K562 (cell line): ENCODE data around the gene STAP1. TPM values are rescaled to one million over a fixed set of nuclear protein-coding genes. Genes with fewer than 3 reads are reported as not detected.

ENCODE experiments used
- ATAC-seq: fragments of 200-7000 bp; cut with Tn5 transposase; 3 replicates; pipeline ENCODE4 v1.9.1; 2020; ENCODE audit warnings: moderate library complexity
- BruUV-seq: library from RNA; stranded (reverse); fragments of 400-500 nt; replicated peaks from 2 replicates; lab custom pipeline; 2021; lab: Mats Ljungman, UMichigan
- CTCF ChIA-PET: fragments of 300-600 bp; formaldehyde crosslinking; extraction: SDS; loops from one replicate; lab custom pipeline; 2021; ENCODE audit warnings: low intra/inter-chr PET ratio; lab: Yijun Ruan, JAX
- POLR2A ChIA-PET: fragments of 300-600, 350-650 bp; sonication (Branson Sonifier 250); formaldehyde crosslinking; extraction: SDS; loops from one replicate; lab custom pipeline; 2021; ENCODE audit warnings: antibody characterized with exemption, inconsistent platforms; lab: Yijun Ruan, JAX
- DNase-seq, 4 experiments: peaks; one replicate each; pipeline versions ENCODE4 v3.0.0 to v3.0.0-alpha.2; 2011 to 2018; ENCODE audit warnings: low spot score in 3 of 4, mixed read lengths in 3 of 4; ENCODE audit errors: extremely low read depth in 1 of 4
- FAIRE-seq: peaks from 2 replicates; lab custom pipeline; 2011; peaks lifted over from hg19 to GRCh38; lab: Jason Lieb, UNC
- H2AFZ ChIP-seq: 2 replicates; pipeline ENCODE4 v1.6.0; 2011; ENCODE audit warnings: low read depth, low read length, control low read depth, inconsistent platforms
- H3K27ac ChIP-seq: fragments of 200-600 bp; 3 replicates; pipeline ENCODE4 v1.8.0; 2011; ENCODE audit warnings: low read depth, mild to moderate bottlenecking, control low read depth, inconsistent platforms, low read length, moderate library complexity, mixed read lengths; ENCODE audit errors: extremely low read depth
- H3K27me3 ChIP-seq, 2 experiments: fragments of 300-600 bp in 1 of 2; 2 replicates in 1 of 2; 3 replicates in 1 of 2; pipeline versions ENCODE4 v1.6.0 to v1.8.0; 2011; ENCODE audit warnings: inconsistent platforms in 2 of 2, low read length in 2 of 2, mild to moderate bottlenecking in 1 of 2, mixed read lengths in 1 of 2, moderate library complexity in 1 of 2; ENCODE audit not compliant: control insufficient read depth in 2 of 2, insufficient read depth in 2 of 2
- H3K36me3 ChIP-seq: fragments of 300-600 bp; 3 replicates; pipeline ENCODE4 v1.8.0; 2011; ENCODE audit warnings: mild to moderate bottlenecking, low read length, inconsistent platforms; ENCODE audit not compliant: control insufficient read depth, insufficient read depth
- H3K4me1 ChIP-seq, 2 experiments: fragments of 200-600 bp in 1 of 2; replicated peaks in 1 of 2; 2 replicates in 1 of 2; 3 replicates in 1 of 2; pipeline versions ENCODE4 v1.5.1 to v1.8.0; 2011; ENCODE audit warnings: inconsistent platforms in 2 of 2, low read length in 2 of 2, mild to moderate bottlenecking in 1 of 2, mixed read lengths in 1 of 2, moderate library complexity in 1 of 2; ENCODE audit not compliant: control insufficient read depth in 2 of 2, insufficient read depth in 2 of 2
- H3K4me2 ChIP-seq: 2 replicates; pipeline ENCODE4 v1.6.1; 2011; ENCODE audit warnings: low read length, control low read depth, inconsistent platforms, mixed read lengths; ENCODE audit not compliant: insufficient read depth
- H3K4me3 ChIP-seq: fragments of 200-600 bp; sonication (generic), shearing (Covaris generic); 2 replicates; pipeline ENCODE4 v1.5.1; 2016; ENCODE audit warnings: control low read depth, inconsistent platforms
- H3K79me2 ChIP-seq: fragments of 200-600 bp; 3 replicates; pipeline ENCODE4 v1.8.0; 2011; ENCODE audit warnings: low read length, inconsistent platforms; ENCODE audit not compliant: control insufficient read depth, insufficient read depth
- H3K9ac ChIP-seq, 2 experiments: 2 replicates each; pipeline versions ENCODE4 v1.6.0 to v1.6.1; 2011; ENCODE audit warnings: low read depth in 2 of 2, low read length in 2 of 2, control low read depth in 1 of 2, inconsistent platforms in 1 of 2, mild to moderate bottlenecking in 1 of 2, mixed read lengths in 1 of 2; ENCODE audit not compliant: insufficient read depth in 1 of 2
- H3K9me1 ChIP-seq: one replicate; pipeline ENCODE4 v1.6.0; 2011; ENCODE audit warnings: inconsistent platforms, mild to moderate bottlenecking, low read length, moderate library complexity; ENCODE audit not compliant: control insufficient read depth, insufficient read depth
- H3K9me3 ChIP-seq: replicated peaks from 2 replicates; pipeline ENCODE4 v1.5.1; 2011; ENCODE audit warnings: low read depth, low read length, inconsistent platforms; ENCODE audit not compliant: control insufficient read depth, insufficient read depth
- H4K20me1 ChIP-seq: replicated peaks from 2 replicates; pipeline ENCODE4 v1.6.1; 2011; ENCODE audit warnings: low read length, inconsistent platforms, mixed read lengths; ENCODE audit not compliant: control insufficient read depth, insufficient read depth
- GABPB2 ChIP-seq: fragments of 250-450 bp; sonication (Bioruptor Pico); conservative IDR thresholded peaks from 2 replicates; pipeline ENCODE4 v1.5.1; 2021; ENCODE audit warnings: mild to moderate bottlenecking
- HLTF ChIP-seq: fragments of 450-650 bp; IDR thresholded peaks from 2 replicates; pipeline ENCODE4 v1.6.1; 2016
- WGBS: fragments of 100-300 bp; shearing (Covaris generic); methylation state at CpG from one replicate; pipeline ENCODE4 v1.1.6; 2016; ENCODE audit warnings: low coverage, mixed read lengths; ENCODE audit not compliant: insufficient coverage; ENCODE audit errors: missing lambda C conversion rate; 5-methylcytosine and 5-hydroxymethylcytosine counted together
- in situ Hi-C: fragments of 300-500 bp; cut with MboI; formaldehyde crosslinking; loops from 4 replicates; pipeline ENCODE4 v1.15.0; 2018; ENCODE audit warnings: inconsistent platforms, mixed read lengths
- intact Hi-C: fragments of 100-400 bp; cut with micrococcal nuclease; formaldehyde crosslinking; loops from 2 replicates; pipeline ENCODE4 v1.14.2; 2022
- polyA plus RNA-seq, 8 experiments: library from polyadenylated mRNA; depleted of rRNA in 4 of 8; stranded (reverse) in 5 of 8; unstranded in 3 of 8; fragments of >200 nt; fragmentation: Nextera tagmentation in 2 of 8; fragmentation: Illumina TruSeq in 1 of 8; extraction: Ambion mirVana in 2 of 8; extraction: Trizol in 1 of 8; gene quantifications; 2 replicates each; pipeline versions ENCODE4 v1.2.1 to v1.2.3, GENCODE V29; 2011 to 2014; ENCODE audit warnings: inconsistent platforms in 1 of 8, missing spikeins in 1 of 8
- total RNA-seq, 7 experiments: library from RNA; depleted of rRNA in 6 of 7; stranded (reverse); fragments of >200 nt in 6 of 7; fragmentation: Illumina TruSeq in 2 of 7; extraction: Trizol in 2 of 7; gene quantifications; 2 replicates each; pipeline versions ENCODE4 v1.2.1 to v1.2.3, GENCODE V29; 2011 to 2021; ENCODE audit warnings: low replicate concordance in 1 of 7
- TF ChIP-seq, protein P1 (sequence below): IDR thresholded peaks from 2 replicates; pipeline ENCODE4 v1.6.1; 2016; ENCODE audit warnings: missing genetic modification characterization, missing compliant biosample characterization
- TF ChIP-seq, protein P2 (sequence below): fragments of 450-650 bp; IDR thresholded peaks from 2 replicates; pipeline ENCODE4 v1.6.1; 2017; ENCODE audit warnings: antibody characterized with exemption

The STAP1 gene
- total and polyA plus RNA-seq, 9 of the 15 experiments (the other 6 are each of a cell fraction or from before 2014, with no cell fraction given) = 0.50 to 5.6 (median 1.4) TPM

DNA sequence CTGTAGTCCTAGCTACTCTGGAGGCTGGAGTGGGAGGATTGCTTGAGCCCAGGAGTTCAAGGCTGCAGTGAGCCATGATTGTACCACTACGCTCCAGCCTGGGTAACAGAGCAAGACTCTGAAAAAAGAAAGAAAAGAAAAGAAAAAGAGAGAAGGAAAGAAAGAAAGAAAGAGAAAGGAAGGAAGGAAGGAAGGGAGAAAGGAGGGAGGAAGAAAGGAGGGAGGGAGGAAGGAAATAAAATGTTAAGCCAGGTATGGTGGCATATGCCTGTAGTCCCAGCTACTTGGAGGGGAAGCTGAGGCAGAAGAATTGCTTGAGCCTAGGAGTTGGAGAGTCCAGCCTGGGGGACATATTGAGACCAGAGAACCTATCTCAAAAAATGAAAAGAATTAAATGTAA lies 12.0 kb downstream of the STAP1 start:
- H3K27me3 ChIP-seq = no peaks in the 10 kb centered on the region
- H3K4me1 ChIP-seq = peaks cover 0 to 38% of the 10 kb centered on the region in 2 experiments; a peak in 3 of 5 replicates
- FAIRE-seq (no peak), ATAC-seq (no peak), DNase-seq (no peak)
- BruUV-seq = no TSS peak
- ChIA-PET CTCF (no interaction called here), POLR2A (interaction anchor here (0.7 kb wide), 1 partner anchor 25 kb away, joined by 4 read pairs; the partner anchor contains the start of gene CENPC)
- H3K9me1 ChIP-seq = no peaks in the 10 kb centered on the region
- no peak overlapping the region for H3K4me3 ChIP-seq
- intact Hi-C loops (no loop called here), in situ Hi-C loops (no loop called here)
- H2AFZ ChIP-seq = peak overlapping the region; percentile 47
- H3K36me3 ChIP-seq = no peaks in the 10 kb centered on the region
- no peaks in the 10 kb centered on the region for H4K20me1 ChIP-seq
- H3K9me3 ChIP-seq = no peaks in the 10 kb centered on the region
- TF ChIP-seq, protein P1, sequence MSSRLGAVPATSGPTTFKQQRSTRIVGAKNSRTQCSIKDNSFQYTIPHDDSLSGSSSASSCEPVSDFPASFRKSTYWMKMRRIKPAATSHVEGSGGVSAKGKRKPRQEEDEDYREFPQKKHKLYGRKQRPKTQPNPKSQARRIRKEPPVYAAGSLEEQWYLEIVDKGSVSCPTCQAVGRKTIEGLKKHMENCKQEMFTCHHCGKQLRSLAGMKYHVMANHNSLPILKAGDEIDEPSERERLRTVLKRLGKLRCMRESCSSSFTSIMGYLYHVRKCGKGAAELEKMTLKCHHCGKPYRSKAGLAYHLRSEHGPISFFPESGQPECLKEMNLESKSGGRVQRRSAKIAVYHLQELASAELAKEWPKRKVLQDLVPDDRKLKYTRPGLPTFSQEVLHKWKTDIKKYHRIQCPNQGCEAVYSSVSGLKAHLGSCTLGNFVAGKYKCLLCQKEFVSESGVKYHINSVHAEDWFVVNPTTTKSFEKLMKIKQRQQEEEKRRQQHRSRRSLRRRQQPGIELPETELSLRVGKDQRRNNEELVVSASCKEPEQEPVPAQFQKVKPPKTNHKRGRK (tag) = peak; percentile 68
- TF ChIP-seq HLTF (peak; percentile 56; the same call in 1 of the 2 replicates), GABPB2 (CRISPR knock-in tag) (no peak)
- TF ChIP-seq, protein P2, sequence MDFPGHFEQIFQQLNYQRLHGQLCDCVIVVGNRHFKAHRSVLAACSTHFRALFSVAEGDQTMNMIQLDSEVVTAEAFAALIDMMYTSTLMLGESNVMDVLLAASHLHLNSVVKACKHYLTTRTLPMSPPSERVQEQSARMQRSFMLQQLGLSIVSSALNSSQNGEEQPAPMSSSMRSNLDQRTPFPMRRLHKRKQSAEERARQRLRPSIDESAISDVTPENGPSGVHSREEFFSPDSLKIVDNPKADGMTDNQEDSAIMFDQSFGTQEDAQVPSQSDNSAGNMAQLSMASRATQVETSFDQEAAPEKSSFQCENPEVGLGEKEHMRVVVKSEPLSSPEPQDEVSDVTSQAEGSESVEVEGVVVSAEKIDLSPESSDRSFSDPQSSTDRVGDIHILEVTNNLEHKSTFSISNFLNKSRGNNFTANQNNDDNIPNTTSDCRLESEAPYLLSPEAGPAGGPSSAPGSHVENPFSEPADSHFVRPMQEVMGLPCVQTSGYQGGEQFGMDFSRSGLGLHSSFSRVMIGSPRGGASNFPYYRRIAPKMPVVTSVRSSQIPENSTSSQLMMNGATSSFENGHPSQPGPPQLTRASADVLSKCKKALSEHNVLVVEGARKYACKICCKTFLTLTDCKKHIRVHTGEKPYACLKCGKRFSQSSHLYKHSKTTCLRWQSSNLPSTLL = 0 out of 2 replicates have a peak, but pooled peaks have one; percentile 19
- no peaks in the 10 kb centered on the region for H3K79me2 ChIP-seq
- no peak overlapping the region for H3K27ac ChIP-seq
- no peak overlapping the region for H3K9ac ChIP-seq
- WGBS = 89% methylated on average over 1 of the region's 1 CpG
- no peak overlapping the region for H3K4me2 ChIP-seq
